Measurements from ENCODE around the gene RRM2.
"Not testable (repeated sequence)": the region's sequence is repeated elsewhere in the genome, so short reads cannot be mapped to it uniquely, and the experiment has no call there.

RRM2 gene

GRCh38 chr2:10135296-10136089 is 13.0 kb downstream of the RRM2 start:
- no peak for DNase-seq

GRCh38 chr2:10136101-10136934 is 13.8 kb downstream of the RRM2 start:
- no peak for DNase-seq

GRCh38 chr2:10137053-10137843 is 14.7 kb downstream of the RRM2 start:
- no peak for DNase-seq

GRCh38 chr2:10139536-10139935 is 17.0 kb downstream of the RRM2 start:
- DNase-seq: no peak

- DNase-seq: no peak
Measured at GRCh38 chr2:10140841-10141610, 18.5 kb downstream of the RRM2 start.

GRCh38 chr2:10141736-10142639 is 19.4 kb downstream of the RRM2 start:
- DNase-seq: no peak

- no peak for DNase-seq
Measured at GRCh38 chr2:10142640-10142965, 20.1 kb downstream of the RRM2 start.

- no peak for DNase-seq
Measured at GRCh38 chr2:10144771-10145518, 22.4 kb downstream of the RRM2 start.

- DNase-seq: no peak
Measured at GRCh38 chr2:10145519-10146357, 23.2 kb downstream of the RRM2 start.

GRCh38 chr2:10146366-10147005 is 23.9 kb downstream of the RRM2 start:
- DNase-seq: no peak

GRCh38 chr2:10147050-10147660 is 24.6 kb downstream of the RRM2 start:
- not testable (repeated sequence) for DNase-seq

- DNase-seq: no peak
Measured at GRCh38 chr2:10148268-10148667, 25.7 kb downstream of the RRM2 start.

- DNase-seq: no peak
Measured at GRCh38 chr2:10149635-10150034, 27.1 kb downstream of the RRM2 start.

- no peak for DNase-seq
Measured at GRCh38 chr2:10150436-10150835, 27.9 kb downstream of the RRM2 start.

GRCh38 chr2:10151462-10151861 is 28.9 kb downstream of the RRM2 start:
- DNase-seq: no peak

GRCh38 chr2:10157293-10157692 is 34.8 kb downstream of the RRM2 start:
- DNase-seq: no peak

GRCh38 chr2:10158681-10159080 is 36.1 kb downstream of the RRM2 start:
- DNase-seq: no peak

GRCh38 chr2:10159086-10159485 is 36.5 kb downstream of the RRM2 start:
- no peak for DNase-seq

GRCh38 chr2:10159581-10160131 is 37.1 kb downstream of the RRM2 start:
- DNase-seq: no peak
